Gastroesophageal sphincter (tissue), 4 donors: Measurements from ENCODE around the gene MLLT3. TPM values are rescaled to one million over a fixed set of nuclear protein-coding genes. Genes with fewer than 3 reads are reported as not detected.

Experiments used
- ATAC-seq: fragments of 150-250 bp; one replicate; pipeline ENCODE4 v1.9.1; 2016; ENCODE audit warnings: mild to moderate bottlenecking, moderate library complexity
- H3K27ac ChIP-seq, 4 donors: fragments of 200-600 bp; sonication (generic) in 3 of 4; 1 replicate in 3 of 4; 2 replicates in 1 of 4; pipeline ENCODE4 v1.5.1; 2016 to 2019
- H3K27me3 ChIP-seq: fragments of 200-600 bp; sonication (generic); one replicate; pipeline ENCODE4 v1.5.1; 2019
- H3K36me3 ChIP-seq, 2 donors: fragments of 200-600 bp; sonication (generic); one replicate each; pipeline ENCODE4 v1.5.1; 2019; ENCODE audit warnings: control low read depth in 1 of 2
- H3K4me1 ChIP-seq, 3 donors: fragments of 200-600 bp; sonication (generic); 1 replicate in 2 of 3; 2 replicates in 1 of 3; pipeline ENCODE4 v1.5.1; 2016 to 2019; ENCODE audit warnings: control low read depth in 2 of 3
- H3K4me3 ChIP-seq, 2 donors: fragments of 200-600 bp; sonication (generic); one replicate each; pipeline ENCODE4 v1.5.1; 2019; ENCODE audit warnings: mild to moderate bottlenecking in 1 of 2, moderate library complexity in 1 of 2
- H3K9me3 ChIP-seq, 3 donors: fragments of 200-600 bp; sonication (generic); one replicate each; pipeline ENCODE4 v1.5.1; 2017 to 2019; ENCODE audit warnings: control low read depth in 2 of 3
- EP300 ChIP-seq: sonication (generic); formaldehyde crosslinking; IDR thresholded peaks from one replicate; pipeline ENCODE4 v1.6.1; 2017; ENCODE audit warnings: antibody characterized with exemption, mild to moderate bottlenecking
- POLR2A ChIP-seq, 2 donors: fragments of 450-650 bp; IDR thresholded peaks; one replicate each; pipeline ENCODE4 v1.6.1; 2017; ENCODE audit warnings: antibody characterized with exemption in 2 of 2, mild to moderate bottlenecking in 2 of 2, moderate library complexity in 1 of 2
- POLR2AphosphoS5 ChIP-seq: sonication (generic); formaldehyde crosslinking; IDR thresholded peaks from one replicate; pipeline ENCODE4 v1.6.1; 2017; ENCODE audit warnings: antibody characterized with exemption
- WGBS, 2 donors: methylation state at CpG; one replicate each; pipeline ENCODE4 v1.1.5; 2018; ENCODE audit warnings: low coverage in 1 of 2; 5-methylcytosine and 5-hydroxymethylcytosine counted together
- small RNA-seq, 4 donors: library from RNA; depleted of rRNA; stranded (forward); fragments of <200 nt; gene quantifications; one replicate each; pipeline ENCODE3, GENCODE V24; 2016
- total RNA-seq, 4 donors: library from RNA; depleted of rRNA; stranded (reverse); fragments of >200 nt; gene quantifications; one replicate each; pipeline ENCODE4 v1.1.0, GENCODE V29; 2016
- TF ChIP-seq, protein P1 (sequence below), 4 experiments: fragments of 200-600 bp in 2 of 4; fragments of 450-650 bp in 2 of 4; sonication (generic) in 1 of 4; IDR thresholded peaks; one replicate each; pipeline ENCODE4 v1.5.1; 2017 to 2019; ENCODE audit warnings: antibody characterized with exemption in 4 of 4, mild to moderate bottlenecking in 2 of 4, moderate library complexity in 2 of 4

MLLT3 gene
- total RNA-seq, 4 donors from 2014 or later: 21.2 to 37.2 (median 29.6) TPM

DNA sequence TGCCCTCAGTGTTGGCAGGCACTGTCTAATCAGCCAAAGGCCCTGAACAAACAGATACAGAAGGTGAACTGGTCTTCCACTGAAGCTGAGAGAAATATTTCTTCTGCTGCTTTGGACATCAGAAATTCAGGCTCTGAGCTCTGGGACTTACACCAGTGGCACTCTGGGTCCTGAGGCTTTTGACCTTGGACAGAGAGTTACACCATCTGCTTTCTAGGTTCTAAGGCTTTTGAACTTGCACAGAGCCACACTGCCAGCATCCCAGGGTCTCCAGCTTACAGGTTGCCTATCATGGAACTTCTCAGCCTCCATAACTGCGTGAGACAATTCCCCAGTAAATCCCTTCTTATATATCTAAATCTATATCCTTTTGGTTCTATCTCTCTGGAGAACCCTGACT is 326.7 kb downstream of the MLLT3 start:
- 89 to 100% methylated on average over 1 of the region's 1 CpG for WGBS, 2 donors
- no peak overlapping the region for H3K4me3 ChIP-seq
- no peaks in the 10 kb centered on the region for H3K36me3 ChIP-seq
- no peaks in the 10 kb centered on the region for H3K27me3 ChIP-seq
- no peaks in the 10 kb centered on the region for H3K9me3 ChIP-seq
- ATAC-seq: no peak
- peak overlapping the region in 2 of 4 donors; percentile 30 to 34 for H3K27ac ChIP-seq
- H3K4me1 ChIP-seq: peaks cover 0 to 26% (median 7%) of the 10 kb centered on the region in 3 donors
- TF ChIP-seq POLR2AphosphoS5 (no peak), POLR2A (IDR thresholded peaks at IDR 0.05) (no peak), EP300 (no peak)
- TF ChIP-seq, protein P1, sequence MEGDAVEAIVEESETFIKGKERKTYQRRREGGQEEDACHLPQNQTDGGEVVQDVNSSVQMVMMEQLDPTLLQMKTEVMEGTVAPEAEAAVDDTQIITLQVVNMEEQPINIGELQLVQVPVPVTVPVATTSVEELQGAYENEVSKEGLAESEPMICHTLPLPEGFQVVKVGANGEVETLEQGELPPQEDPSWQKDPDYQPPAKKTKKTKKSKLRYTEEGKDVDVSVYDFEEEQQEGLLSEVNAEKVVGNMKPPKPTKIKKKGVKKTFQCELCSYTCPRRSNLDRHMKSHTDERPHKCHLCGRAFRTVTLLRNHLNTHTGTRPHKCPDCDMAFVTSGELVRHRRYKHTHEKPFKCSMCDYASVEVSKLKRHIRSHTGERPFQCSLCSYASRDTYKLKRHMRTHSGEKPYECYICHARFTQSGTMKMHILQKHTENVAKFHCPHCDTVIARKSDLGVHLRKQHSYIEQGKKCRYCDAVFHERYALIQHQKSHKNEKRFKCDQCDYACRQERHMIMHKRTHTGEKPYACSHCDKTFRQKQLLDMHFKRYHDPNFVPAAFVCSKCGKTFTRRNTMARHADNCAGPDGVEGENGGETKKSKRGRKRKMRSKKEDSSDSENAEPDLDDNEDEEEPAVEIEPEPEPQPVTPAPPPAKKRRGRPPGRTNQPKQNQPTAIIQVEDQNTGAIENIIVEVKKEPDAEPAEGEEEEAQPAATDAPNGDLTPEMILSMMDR (IDR thresholded peaks at IDR 0.05): no peak

DNA sequence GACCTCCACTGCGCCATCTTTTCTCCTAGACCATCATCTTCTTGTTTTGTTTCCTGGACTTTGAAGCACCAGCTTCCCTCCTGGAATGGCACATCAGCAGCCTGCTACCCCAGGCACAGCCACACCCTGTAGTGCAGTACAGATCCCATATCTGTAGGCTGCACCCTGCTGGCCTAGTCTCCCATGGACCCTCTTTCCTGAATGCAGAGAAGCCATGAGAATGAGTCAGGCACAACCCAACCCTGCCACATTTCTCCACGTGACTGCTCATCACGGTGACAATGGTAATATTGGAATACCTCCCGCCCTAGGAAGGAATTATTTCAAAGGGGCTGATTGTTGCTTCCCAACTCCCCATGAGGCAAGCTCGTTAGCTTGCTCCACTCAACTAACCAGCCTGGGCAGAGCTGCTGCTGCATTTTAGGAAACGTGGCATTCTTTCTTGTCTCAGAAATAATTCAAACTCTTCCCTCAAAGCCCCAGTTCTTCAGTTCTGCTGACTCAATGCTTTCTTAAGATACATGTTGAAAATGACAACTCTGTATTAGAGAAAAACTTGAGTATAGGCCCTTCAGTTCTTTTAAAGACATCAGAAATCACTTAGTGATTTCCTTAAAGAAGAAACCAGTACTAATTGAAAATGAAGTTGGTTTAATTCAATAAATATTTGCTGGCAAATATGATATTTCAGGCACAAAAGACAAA is 328.1 kb downstream of the MLLT3 start:
- ATAC-seq: no peak
- Histone ChIP-seq H3K4me1 (peaks cover 0 to 23% (median 7%) of the 10 kb centered on the region in 3 donors), H3K27me3 (no peaks in the 10 kb centered on the region), H3K27ac (no peak overlapping the region), H3K9me3 (peaks cover 0 to under 1% (median 0%) of the 10 kb centered on the region in 3 donors), H3K36me3 (no peaks in the 10 kb centered on the region), H3K4me3 (no peak overlapping the region)
- 89 to 92% methylated on average over 6 of the region's 6 CpGs for WGBS, 2 donors
- TF ChIP-seq, protein P1 (IDR thresholded peaks at IDR 0.05): no peak
- TF ChIP-seq POLR2A (IDR thresholded peaks at IDR 0.05): no peak
- TF ChIP-seq POLR2AphosphoS5: no peak
- no peak for TF ChIP-seq EP300

DNA sequence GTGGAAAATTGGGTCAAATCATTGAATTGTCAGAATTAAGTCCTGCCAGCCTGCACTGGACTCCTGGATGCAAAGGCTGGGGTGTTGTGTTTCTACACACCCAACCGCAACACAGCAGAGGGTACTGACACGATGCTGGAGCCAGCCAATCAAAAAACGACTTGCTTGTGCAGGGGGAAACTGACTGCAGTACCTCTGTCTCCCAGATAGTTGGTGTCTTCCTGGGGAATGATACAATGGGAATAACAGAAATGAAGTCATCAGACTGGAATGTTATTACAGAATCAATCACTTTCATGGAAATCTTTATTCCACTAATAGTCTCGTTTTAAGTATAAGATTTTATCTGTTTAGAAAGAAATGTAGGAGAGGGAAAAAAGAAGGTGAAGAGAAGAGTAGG is 330.3 kb downstream of the MLLT3 start:
- no peak for ATAC-seq
- no peak overlapping the region for H3K4me3 ChIP-seq
- no peak overlapping the region for H3K27ac ChIP-seq
- H3K27me3 ChIP-seq: no peaks in the 10 kb centered on the region
- no peak for TF ChIP-seq POLR2AphosphoS5
- TF ChIP-seq POLR2A (IDR thresholded peaks at IDR 0.05): no peak
- TF ChIP-seq, protein P1 (IDR thresholded peaks at IDR 0.05): peak in 2 of 4 experiments; percentile 9 to 17
- no peak for TF ChIP-seq EP300
- peaks cover 0 to 7% (median 0%) of the 10 kb centered on the region in 3 donors for H3K9me3 ChIP-seq
- H3K36me3 ChIP-seq: no peaks in the 10 kb centered on the region
- peaks cover 0 to 9% (median 0%) of the 10 kb centered on the region in 3 donors for H3K4me1 ChIP-seq
- WGBS, 2 donors: 45 to 69% methylated on average over 2 to 4 of the region's 4 CpGs

Small RNA genes within 50 kb of the gene (small RNA-seq; reads per million reads assigned to genes)
- gene MIR4473 (0 to 0.82 (median 0.18) reads per million in 4 donors), gene MIR4474 (0 reads per million in 4 donors), gene RNU4-26P (0 reads per million in 4 donors)

Other genes with a start within 250 kb of the MLLT3 start
- 10 to 100 TPM; 23.0 to 35.9 (median 30.4) TPM for gene FOCAD, start 61.8 kb upstream of the MLLT3 start, total RNA-seq